Muscle of leg (tissue), 11 donors: ENCODE data around the gene PTHLH. TPM values are rescaled to one million over a fixed set of nuclear protein-coding genes. Genes with fewer than 3 reads are reported as not detected.
A peak's percentile ranks its signal among the peaks of the same experiment; 100 is the strongest.

Experiments
- DNase-seq: peaks from one replicate; pipeline ENCODE4 v3.0.0; 2013
- H3K27ac ChIP-seq: one replicate; pipeline ENCODE4 v1.5.1; 2013; ENCODE audit warnings: mild to moderate bottlenecking, low read length, control low read depth
- H3K27me3 ChIP-seq: one replicate; pipeline ENCODE4 v1.6.1; 2013; ENCODE audit warnings: low read length; ENCODE audit not compliant: control insufficient read depth, insufficient read depth
- H3K36me3 ChIP-seq: one replicate; pipeline ENCODE4 v1.6.1; 2013; ENCODE audit warnings: low read length; ENCODE audit not compliant: control insufficient read depth, insufficient read depth
- H3K4me1 ChIP-seq: one replicate; pipeline ENCODE4 v1.6.1; 2013; ENCODE audit warnings: low read length; ENCODE audit not compliant: control insufficient read depth, insufficient read depth
- H3K4me3 ChIP-seq: one replicate; pipeline ENCODE4 v1.5.1; 2013; ENCODE audit warnings: low read length, control low read depth
- H3K9me3 ChIP-seq: replicated peaks from 2 replicates; pipeline ENCODE4 v1.6.1; 2013; ENCODE audit warnings: low read depth, low read length; ENCODE audit not compliant: control insufficient read depth
- WGBS: methylation state at CpG from one replicate; pipeline ENCODE4 v1.1.5; 2013; ENCODE audit warnings: missing lambda C conversion rate; ENCODE audit not compliant: insufficient coverage; 5-methylcytosine and 5-hydroxymethylcytosine counted together
- polyA plus RNA-seq, 8 donors: library from polyadenylated mRNA; unstranded; fragments of 120-200 nt; gene quantifications; one replicate each; pipeline versions ENCODE4 v1.2.1 to v1.2.3, GENCODE V29; 2013; ENCODE audit warnings: inconsistent platforms in 1 of 8, low replicate concordance in 1 of 8; ENCODE audit not compliant: insufficient read length in 8 of 8, insufficient read depth in 1 of 8
- total RNA-seq: library from RNA; stranded (reverse); fragments of 120-200 nt; gene quantifications from one replicate; pipeline ENCODE4 v1.2.4, GENCODE V29; 2013

PTHLH gene
- total and polyA plus RNA-seq, 9 donors, result 0.88 to 3.8 (median 2.5) TPM

- WGBS, result 1% methylated on average over 33 of the region's 61 CpGs
- no peak overlapping the region for H3K27ac ChIP-seq
- DNase-seq, result peak; percentile 68
These were observed 2.9 kb upstream of the PTHLH start for GRCh38 chr12:27975222-27976136.

DNA sequence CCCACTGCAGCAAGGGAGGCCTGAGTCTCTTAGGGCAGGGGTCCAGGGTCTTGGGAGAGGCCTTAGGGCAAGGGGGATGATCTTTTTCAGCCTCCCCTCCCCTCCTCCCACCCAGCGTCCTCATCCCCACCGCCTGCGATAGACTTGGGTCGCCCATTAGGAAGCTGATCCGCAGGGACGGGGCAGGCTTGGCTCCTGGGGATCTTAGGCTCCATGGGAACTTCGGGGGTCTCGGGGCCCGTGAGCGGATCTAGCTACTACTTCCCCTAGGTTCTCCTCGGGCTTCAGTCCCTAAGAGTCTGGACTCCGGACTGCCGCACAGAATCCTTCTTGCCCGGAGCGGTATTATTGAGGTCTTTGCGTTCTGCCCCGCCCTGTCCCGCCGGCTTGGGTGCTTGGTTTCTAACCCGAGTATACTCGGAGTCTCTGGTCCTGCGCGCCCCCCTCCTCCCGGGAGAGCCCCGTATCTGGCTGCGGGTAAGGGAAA is 2.2 kb upstream of the PTHLH start:
- 1% methylated on average over 25 of the region's 26 CpGs for WGBS
- no peaks in the 10 kb centered on the region for H3K36me3 ChIP-seq
- peaks cover 52% of the 10 kb centered on the region for H3K27me3 ChIP-seq
- peaks cover 18% of the 10 kb centered on the region for H3K4me1 ChIP-seq
- no peak for DNase-seq
- peak overlapping the region; percentile 4 for H3K4me3 ChIP-seq
- H3K27ac ChIP-seq, result no peak overlapping the region
- H3K9me3 ChIP-seq, result no peaks in the 10 kb centered on the region

More at GRCh38 chr12:27975222-27976136, 2.9 kb upstream of the PTHLH start:
- Histone ChIP-seq H3K4me1 (peaks cover 16% of the 10 kb centered on the region), H3K27me3 (peaks cover 49% of the 10 kb centered on the region), H3K4me3 (peak overlapping the region; percentile 4), H3K9me3 (no peaks in the 10 kb centered on the region), H3K36me3 (no peaks in the 10 kb centered on the region)

DNA sequence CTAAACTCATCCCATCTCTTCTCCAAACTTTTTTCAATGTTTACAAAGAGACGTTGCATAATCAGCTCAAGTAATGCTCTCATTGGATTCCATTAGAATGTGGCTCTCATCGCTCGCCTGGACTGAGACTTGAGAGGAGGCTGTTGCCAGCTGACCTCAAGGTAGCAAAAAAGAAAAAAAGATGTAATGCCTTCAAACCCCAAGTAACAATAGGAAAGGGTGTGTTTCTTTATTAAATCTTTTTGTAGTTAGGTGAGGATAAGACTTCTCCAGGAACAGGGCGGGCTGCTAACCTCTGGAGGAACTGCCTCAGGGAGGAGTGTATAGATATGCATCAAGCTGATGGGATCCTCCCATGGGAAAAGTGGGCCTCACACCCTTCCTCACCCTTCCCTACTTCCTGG is 956 bp upstream of the PTHLH start:
- H3K27ac ChIP-seq, result no peak overlapping the region
- no peaks in the 10 kb centered on the region for H3K36me3 ChIP-seq
- H3K4me1 ChIP-seq, result peaks cover 28% of the 10 kb centered on the region
- WGBS, result 40% methylated on average over 2 of the region's 4 CpGs
- DNase-seq, result no peak
- H3K27me3 ChIP-seq, result peaks cover 63% of the 10 kb centered on the region
- no peak overlapping the region for H3K4me3 ChIP-seq
- no peaks in the 10 kb centered on the region for H3K9me3 ChIP-seq

DNA sequence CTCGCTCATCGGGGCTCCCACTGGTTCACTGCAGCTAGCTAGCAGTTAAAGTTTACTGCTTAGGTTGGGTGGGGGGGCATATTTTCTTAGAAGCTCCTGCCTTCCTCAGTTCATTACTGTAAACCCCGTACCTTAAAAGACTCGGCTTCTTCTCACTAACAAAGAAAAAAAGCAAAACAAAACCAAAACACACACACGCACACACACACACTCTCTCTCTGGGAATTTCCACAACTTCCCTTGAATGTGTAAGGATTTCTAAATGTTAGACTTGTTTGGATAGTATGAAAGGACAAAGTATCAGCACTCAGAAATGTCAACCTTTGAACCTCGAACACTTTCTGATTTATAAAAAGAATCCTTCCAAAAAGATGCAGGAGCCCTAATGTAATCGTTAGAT is 927 bp downstream of the PTHLH start:
- H3K27me3 ChIP-seq, result peaks cover 59% of the 10 kb centered on the region

DNA sequence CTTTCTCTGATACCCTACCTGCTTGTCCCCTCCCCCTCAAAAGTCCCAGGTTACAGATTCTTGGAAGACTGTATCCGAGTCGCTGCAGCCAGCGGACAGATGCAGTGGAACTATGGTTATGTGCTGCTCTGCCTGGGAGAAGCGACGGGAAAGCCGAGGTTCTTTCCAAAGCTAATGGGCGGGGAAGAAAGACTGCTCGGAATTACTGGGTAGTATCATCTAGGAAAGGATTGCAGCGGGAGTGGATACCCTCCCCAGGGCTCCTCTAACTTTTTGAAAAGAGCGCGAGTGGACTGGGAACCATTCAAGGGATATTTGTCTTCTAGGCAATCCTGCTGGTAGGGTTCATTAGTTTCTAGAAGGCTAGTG is 1.4 kb downstream of the PTHLH start:
- DNase-seq, result peak; percentile 71
- no peak overlapping the region for H3K27ac ChIP-seq

More for the DNA sequence above, 927 bp downstream of the PTHLH start:
- DNase-seq, result no peak
- no CpG with 5 or more reads among the region's 7 CpGs for WGBS
- no peak overlapping the region for H3K4me3 ChIP-seq
- no peak overlapping the region for H3K27ac ChIP-seq
- H3K4me1 ChIP-seq, result peaks cover 28% of the 10 kb centered on the region
- no peaks in the 10 kb centered on the region for H3K36me3 ChIP-seq
- no peaks in the 10 kb centered on the region for H3K9me3 ChIP-seq

GRCh38 chr12:27970401-27971120 is 2.0 kb downstream of the PTHLH start:
- Histone ChIP-seq H3K4me3 (peak overlapping the region; percentile 20), H3K9me3 (no peaks in the 10 kb centered on the region), H3K27me3 (peaks cover 51% of the 10 kb centered on the region), H3K27ac (peak overlapping the region; percentile 3), H3K36me3 (no peaks in the 10 kb centered on the region), H3K4me1 (peaks cover 25% of the 10 kb centered on the region)
- under 1% methylated on average over 60 of the region's 69 CpGs for WGBS
- DNase-seq, result peak; percentile 58

More for the DNA sequence above, 1.4 kb downstream of the PTHLH start:
- Histone ChIP-seq H3K4me1 (peaks cover 28% of the 10 kb centered on the region), H3K9me3 (no peaks in the 10 kb centered on the region), H3K4me3 (peak overlapping the region; percentile 20), H3K27me3 (peaks cover 56% of the 10 kb centered on the region), H3K36me3 (no peaks in the 10 kb centered on the region)
- 6% methylated on average over 9 of the region's 11 CpGs for WGBS

GRCh38 chr12:27969624-27970400 is 2.7 kb downstream of the PTHLH start:
- Histone ChIP-seq H3K9me3 (no peaks in the 10 kb centered on the region), H3K27ac (peak overlapping the region; percentile 23), H3K36me3 (no peaks in the 10 kb centered on the region), H3K4me3 (peak overlapping the region; percentile 41), H3K4me1 (peaks cover 18% of the 10 kb centered on the region), H3K27me3 (peaks cover 43% of the 10 kb centered on the region)
- DNase-seq, result peak; percentile 72
- WGBS, result under 1% methylated on average over 48 of the region's 55 CpGs

DNA sequence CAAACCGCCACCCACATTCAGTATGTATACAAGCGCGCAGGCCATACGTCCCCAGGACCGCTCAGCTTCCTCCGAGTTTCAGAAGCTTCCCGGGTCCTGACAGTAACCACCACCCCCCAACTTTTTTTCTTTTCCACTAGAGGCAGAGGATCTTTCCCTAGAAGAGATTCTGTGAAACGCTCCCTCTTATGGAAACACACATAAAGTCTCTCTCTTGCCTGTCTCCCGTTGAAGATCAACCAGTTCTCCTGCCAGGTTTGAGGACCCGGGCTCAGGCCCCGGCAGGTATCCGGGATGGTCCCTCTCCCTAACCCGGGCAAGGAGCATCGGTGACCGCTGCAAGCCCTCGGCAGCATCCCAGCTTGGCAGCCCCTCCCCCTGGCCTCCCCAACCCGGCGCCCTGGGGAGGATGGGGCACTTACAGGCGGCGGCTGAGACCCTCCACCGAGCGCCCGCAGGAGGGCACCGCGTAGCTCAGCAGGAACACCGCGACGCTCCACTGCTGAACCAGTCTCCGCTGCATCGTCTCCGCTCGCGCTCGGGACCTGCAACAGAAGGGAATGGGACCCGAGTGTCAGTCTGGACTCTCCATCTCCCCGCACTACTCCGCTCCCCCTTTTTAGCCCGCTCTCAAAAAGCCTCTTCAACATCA is 3.4 kb downstream of the PTHLH start:
- DNase-seq, result peak; percentile 65
- 2% methylated on average over 34 of the region's 38 CpGs for WGBS
- Histone ChIP-seq H3K27me3 (peaks cover 36% of the 10 kb centered on the region), H3K36me3 (no peaks in the 10 kb centered on the region), H3K9me3 (no peaks in the 10 kb centered on the region), H3K4me1 (peaks cover 14% of the 10 kb centered on the region), H3K4me3 (peak overlapping the region; percentile 41), H3K27ac (peak overlapping the region; percentile 47)

DNA sequence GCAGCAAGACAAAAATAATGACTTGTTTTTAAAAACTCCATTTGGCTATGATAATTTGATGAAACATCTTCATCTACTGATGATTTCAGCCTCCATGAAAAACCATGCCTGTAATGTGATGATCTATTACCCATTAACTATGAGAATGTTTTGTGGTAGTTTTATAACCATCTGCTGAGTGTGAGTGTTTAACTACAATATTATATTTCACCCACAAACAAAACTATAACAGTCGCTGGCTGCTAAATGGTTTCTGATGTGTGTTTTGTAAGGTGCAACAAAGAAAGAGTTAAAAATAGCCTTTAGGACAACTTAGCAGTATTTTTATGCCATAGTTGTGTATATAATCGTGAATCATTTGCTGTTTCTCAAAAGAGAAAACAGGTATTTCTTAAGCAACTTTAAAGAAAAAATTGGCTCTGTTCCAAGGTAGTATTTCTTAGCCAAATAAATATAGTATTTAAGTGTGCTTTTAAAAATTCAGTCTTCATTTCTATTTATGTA is 4.9 kb downstream of the PTHLH start:
- Histone ChIP-seq H3K4me3 (no peak overlapping the region), H3K27ac (no peak overlapping the region), H3K36me3 (no peaks in the 10 kb centered on the region), H3K4me1 (peaks cover 14% of the 10 kb centered on the region), H3K27me3 (peaks cover 32% of the 10 kb centered on the region), H3K9me3 (no peaks in the 10 kb centered on the region)
- no peak for DNase-seq
- WGBS, result no CpG with 5 or more reads among the region's 2 CpGs
